HG03139 (cell line): Measurements from ENCODE around the gene TRIM71.
"Not testable (repeated sequence)": the region's sequence is repeated elsewhere in the genome, so short reads cannot be mapped to it uniquely, and the experiment has no call there.

Experiments
- ATAC-seq: cut with Tn5 transposase; IDR thresholded peaks from one replicate; pipeline ENCODE4 v1.9.1; 2021; ENCODE audit not compliant: unreplicated experiment

TRIM71 gene

DNA sequence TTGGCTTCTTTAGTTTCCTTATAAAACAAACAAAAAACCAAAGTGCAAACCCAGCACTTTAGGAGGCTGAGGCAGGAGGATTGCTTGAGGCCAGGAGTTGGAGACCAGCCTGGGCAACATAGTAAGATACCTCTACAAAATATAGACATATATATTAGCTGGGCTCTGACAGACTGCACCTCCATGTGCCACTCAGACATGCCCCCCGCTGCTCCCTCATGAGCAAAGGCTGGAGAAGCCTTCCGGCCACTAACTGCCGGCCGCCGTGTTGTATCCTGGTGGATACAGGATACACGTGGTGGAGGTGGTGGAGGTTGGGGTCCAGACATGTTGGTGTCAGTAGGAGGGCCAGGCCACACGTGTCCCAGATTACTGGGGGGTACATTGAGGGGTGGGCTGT, 104.3 kb downstream of the TRIM71 start:
- no peak for ATAC-seq

DNA sequence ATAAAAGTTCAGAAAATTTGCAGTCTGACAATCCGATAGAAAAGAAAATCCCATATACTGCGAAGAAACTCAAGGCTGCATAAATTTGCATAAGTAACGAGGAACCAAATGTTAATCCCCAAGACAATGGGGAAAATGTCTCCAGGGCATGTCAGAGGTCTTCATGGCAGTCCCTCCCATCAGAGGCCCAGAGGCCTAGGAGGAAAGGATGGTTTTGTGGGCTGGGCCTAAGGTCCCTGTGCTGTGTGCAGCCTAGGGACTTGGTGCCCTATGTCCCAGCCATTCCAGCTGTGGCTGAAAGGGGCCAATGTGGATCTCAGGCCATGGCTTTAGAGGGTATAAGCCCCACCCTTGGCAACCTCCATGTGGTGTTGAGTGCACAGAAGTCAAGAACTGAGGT, 112.4 kb downstream of the TRIM71 start:
- ATAC-seq = no peak

DNA sequence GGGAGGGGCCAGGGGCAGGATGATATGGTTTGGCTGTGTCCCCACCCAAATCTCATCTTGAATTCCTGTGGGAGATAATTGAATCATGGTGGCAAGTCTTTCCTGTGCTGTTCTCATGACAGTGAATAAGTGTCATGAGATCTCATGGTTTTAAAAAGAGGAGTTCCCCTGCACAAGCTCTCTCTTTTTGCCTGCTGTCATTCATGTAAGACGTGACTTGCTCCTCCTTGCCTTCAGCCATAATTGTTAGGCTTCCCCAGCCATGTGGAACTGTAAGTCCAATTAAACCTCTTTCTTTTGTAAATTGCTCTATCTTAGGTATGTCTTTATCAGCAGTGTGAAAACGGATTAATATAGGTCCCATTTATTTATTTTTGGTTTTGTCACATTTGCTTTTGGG, 113.5 kb downstream of the TRIM71 start:
- ATAC-seq = not testable (repeated sequence)

DNA sequence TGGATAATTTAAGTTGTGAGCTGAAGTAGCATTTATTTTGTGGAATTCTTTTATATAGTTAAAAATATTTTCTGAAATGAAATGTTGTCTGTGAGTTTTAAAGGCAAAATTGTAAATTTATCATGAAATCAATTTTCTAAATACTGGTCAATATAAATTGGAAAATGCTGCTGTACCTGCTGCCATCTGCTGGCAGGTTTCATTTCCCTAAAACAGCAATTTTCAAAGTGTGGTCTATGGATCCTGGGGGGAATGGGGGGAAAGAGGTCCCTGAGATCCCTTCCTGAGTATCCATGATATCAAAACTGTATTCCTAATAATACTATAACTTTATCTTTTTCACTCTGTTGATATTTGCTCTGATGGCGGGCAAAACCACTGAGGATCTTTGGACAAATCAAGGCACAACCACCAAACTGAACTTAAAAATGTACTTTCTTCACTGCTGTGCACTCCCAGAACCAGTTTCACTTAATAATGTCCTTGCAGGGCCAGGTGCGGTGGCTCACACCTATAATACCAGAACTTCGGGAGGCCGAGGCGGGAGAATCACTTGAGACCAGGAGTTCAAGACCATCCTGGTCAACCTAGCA, 116.4 kb downstream of the TRIM71 start:
- ATAC-seq = no peak

DNA sequence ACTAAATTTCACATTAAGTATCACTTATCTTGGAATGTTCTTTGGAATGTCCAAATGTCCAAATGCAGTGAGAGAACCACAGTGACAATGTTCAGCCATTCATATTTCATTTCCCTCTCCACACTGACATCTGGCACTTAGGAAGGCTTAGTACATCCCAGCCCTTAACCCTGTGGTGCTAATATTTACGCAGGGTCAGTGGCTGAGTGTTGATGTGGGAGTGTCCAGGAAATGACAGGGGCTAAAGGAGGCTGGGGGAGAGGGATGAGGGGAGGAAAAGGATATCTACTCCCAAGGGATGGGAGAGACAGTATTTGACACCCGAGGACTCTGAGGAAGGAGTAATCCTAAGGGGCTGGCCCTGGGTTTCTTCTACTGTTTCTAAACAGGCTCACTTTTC, 119.5 kb downstream of the TRIM71 start:
- ATAC-seq = no peak

DNA sequence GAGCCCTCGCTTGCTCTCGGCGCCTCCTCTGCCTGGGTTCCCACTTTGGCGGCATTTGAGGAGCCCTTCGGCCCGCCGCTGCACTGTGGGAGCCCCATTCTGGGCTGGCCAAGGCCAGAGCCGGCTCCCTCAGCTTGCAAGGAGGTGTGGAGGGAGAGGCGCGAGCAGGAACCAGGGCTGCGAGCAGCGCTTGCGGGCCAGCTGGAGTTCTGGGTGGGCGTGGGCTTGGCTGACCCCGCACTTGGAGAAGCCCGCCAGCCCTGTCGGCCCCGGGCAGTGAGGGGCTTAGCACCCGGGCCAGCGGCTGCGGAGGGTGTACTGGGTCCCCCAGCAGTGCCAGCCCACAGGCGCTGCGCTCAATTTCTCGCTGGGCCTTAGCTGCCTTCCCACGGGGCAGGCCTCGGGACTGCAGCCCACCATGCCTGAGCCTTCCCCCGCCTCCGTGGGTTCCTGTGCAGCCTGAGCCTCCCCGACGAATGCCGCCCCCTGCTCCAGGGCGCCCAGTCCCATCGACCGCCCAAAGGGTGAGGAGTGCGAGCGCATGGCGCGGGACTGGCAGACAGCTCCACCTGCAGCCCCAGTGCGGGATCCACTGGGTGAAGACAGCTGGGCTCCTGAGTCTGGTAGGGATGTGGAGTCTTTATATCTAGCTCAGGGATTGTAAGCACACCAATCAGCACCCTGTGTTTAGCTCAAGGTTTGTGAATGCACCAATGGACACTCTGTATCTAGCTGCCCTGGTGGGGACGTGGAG, 121.9 kb downstream of the TRIM71 start:
- ATAC-seq = not testable (repeated sequence)

DNA sequence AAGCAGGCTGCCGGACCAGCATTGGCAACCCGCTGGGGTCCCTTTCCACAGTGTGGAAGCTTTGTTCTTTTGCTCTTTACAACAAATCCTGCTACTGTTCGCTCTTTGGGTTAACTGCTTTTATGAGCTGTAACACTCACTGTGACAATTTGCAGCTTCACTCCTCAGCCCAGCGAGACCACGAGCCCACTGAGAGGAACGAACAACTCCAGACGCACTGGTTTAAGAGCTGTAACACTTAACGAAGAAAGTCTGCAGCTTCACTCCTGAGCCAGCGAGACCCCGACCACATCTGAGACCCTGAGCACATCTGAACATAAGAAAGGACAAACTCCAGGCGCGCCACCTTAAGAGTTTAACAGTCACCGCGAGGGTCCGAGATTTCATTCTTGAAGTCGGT, 122.9 kb downstream of the TRIM71 start:
- ATAC-seq = no peak

DNA sequence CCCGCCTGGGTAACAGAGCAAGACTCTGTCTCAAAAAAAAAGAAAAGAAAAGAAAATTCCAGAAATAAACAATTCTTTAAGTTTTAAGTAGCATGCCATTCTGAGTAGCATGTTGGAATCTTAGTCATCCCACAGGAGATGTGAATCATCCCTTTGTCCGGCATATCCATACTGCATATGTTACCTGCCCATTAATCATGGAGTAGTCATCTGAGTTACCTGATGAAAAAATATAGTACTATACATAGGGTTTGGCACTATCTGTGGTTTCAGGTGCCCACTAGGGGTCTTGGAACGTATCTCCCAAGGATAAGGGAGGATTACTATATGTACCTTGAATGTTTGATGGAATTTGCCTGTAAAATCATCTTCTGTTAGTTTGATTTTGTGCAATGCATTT, 127.3 kb downstream of the TRIM71 start:
- ATAC-seq = no peak

DNA sequence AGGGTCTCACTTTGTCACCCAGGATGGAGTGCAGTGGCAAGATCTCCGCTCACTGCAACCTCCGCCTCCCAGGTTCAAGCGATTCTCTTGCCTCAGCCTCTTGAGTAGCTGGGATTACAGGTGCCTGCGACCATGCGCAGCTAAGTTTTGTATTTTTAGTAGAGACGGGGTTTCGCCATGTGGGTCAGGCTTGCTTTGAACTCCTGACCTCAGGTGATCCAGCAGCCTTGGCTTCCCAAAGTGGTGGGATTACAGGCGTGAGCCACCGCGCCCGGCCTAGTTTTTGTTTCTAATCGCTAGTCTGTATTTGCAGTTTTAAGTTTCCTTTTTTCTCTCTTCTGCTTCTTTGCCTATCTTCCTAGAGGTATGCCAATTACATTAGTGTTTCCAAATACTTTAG, 127.8 kb downstream of the TRIM71 start:
- ATAC-seq = not testable (repeated sequence)

DNA sequence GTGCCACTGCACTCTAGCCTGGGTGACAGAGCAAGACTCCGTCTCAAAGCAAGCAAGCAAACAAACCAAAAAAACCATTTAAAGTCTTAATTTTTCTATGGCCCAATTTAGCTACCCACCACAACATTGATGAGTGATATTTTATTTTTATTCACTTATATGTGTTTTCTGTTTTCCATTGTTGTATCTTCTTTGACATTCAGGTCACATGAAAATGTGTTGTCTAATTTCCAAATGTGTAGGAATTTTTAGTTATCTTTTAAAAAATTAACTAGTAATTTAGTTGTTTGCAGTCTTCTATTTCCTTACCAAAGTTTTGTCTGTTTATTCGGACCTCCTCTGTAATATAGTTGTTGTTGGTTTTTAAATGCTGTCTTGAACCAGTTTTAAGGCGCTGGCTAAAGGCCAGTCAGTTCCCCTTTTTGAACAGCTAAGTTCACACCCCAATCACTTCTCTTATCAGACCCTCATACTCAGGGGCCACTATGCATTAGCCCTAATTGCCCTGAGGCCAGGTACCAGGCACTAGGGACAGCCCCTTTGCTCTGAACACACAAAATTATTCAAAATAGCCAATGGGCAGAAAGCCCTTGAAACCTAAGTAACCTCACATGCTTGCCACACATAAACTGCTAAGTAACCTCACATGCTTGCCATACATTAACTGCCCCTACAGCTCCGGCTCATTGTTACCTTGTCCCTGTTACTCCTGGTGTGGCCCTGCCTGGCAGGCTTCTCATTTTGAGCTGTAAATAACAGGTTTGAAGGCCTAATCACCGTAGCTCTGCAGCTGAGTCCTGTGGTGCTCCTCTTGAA, 129.4 kb downstream of the TRIM71 start:
- ATAC-seq = no peak
